Testis (tissue), 3 donors: Measurements from ENCODE around the gene TRMO. TPM values are rescaled to one million over a fixed set of nuclear protein-coding genes. Genes with fewer than 3 reads are reported as not detected.

ENCODE experiments used
- DNase-seq: peaks from one replicate; pipeline ENCODE4 v3.0.0-alpha.2; 2019
- H3K27ac ChIP-seq, 2 donors: fragments of 200-600 bp; sonication (generic); one replicate each; pipeline ENCODE4 v1.5.1; 2019
- H3K27me3 ChIP-seq: fragments of 200-600 bp; sonication (generic); one replicate; pipeline ENCODE4 v1.5.1; 2019
- H3K36me3 ChIP-seq: fragments of 200-600 bp; sonication (generic); one replicate; pipeline ENCODE4 v1.5.1; 2017; ENCODE audit warnings: low read depth; ENCODE audit errors: missing control alignments
- H3K4me1 ChIP-seq: fragments of 200-600 bp; sonication (generic); one replicate; pipeline ENCODE4 v1.5.1; 2019
- H3K4me3 ChIP-seq, 2 donors: fragments of 200-600 bp; sonication (generic); one replicate each; pipeline ENCODE4 v1.5.1; 2017 to 2019
- H3K9me3 ChIP-seq: fragments of 200-600 bp; sonication (generic); one replicate; pipeline ENCODE4 v1.5.1; 2017
- POLR2A ChIP-seq: fragments of 450-650 bp; IDR thresholded peaks from one replicate; pipeline ENCODE4 v1.6.1; 2017; ENCODE audit warnings: antibody characterized with exemption, mild to moderate bottlenecking, moderate library complexity
- WGBS, 2 donors: methylation state at CpG; one replicate each; pipeline ENCODE4 v1.1.5; 2018; 5-methylcytosine and 5-hydroxymethylcytosine counted together
- intact Hi-C: fragments of 100-400 bp; cut with DNase I; formaldehyde crosslinking; loops from one replicate; pipeline ENCODE4 v1.15.1; 2023; ENCODE audit warnings: low total_unique reads
- polyA plus RNA-seq: library from polyadenylated mRNA; stranded (reverse); fragments of 350-450 nt; fragmentation: Illumina TruSeq; extraction: RNeasy Lipid Tissue Mini Kit (QIAGEN cat#74804); gene quantifications from one replicate; pipeline ENCODE4 v1.2.3, GENCODE V29; 2014; ENCODE audit warnings: low read depth, low replicate concordance; ENCODE audit not compliant: insufficient read depth
- total RNA-seq, 2 donors: library from RNA; depleted of rRNA; stranded (reverse); fragments of >200 nt; gene quantifications; one replicate each; pipeline ENCODE4 v1.2.3, GENCODE V29; 2016
- TF ChIP-seq, protein P1 (sequence below), 3 experiments: fragments of 450-650 bp in 2 of 3; fragments of 200-600 bp in 1 of 3; sonication (generic) in 1 of 3; IDR thresholded peaks; one replicate each; pipeline ENCODE4 v1.5.1; 2016 to 2019; ENCODE audit warnings: antibody characterized with exemption in 3 of 3, mild to moderate bottlenecking in 2 of 3, moderate library complexity in 1 of 3

Gene TRMO
- total and polyA plus RNA-seq, 3 donors from 2014 or later: 33.2 to 40.1 (median 37.3) TPM

DNA sequence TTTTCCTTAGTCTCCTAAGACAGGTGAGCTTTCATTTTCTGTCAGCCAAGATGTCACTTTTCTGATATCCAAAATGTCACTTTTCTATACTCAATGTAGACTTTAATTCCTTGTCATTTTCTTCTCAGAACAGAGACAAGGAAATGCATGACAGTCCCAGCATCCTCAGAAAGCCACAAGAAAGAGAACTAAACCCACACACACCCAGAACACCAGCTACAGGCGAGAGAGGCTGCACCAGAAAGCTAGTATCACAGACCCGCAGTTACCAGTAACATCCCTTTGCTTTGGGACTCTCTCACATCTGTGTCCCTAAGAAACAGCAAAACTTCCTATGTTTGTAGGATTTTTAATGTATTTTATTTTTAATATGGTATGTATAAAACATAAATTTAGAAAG, 17.1 kb downstream of the TRMO start:
- H3K4me1 ChIP-seq: no peaks in the 10 kb centered on the region
- no peak overlapping the region for H3K4me3 ChIP-seq
- no peak for DNase-seq
- TF ChIP-seq POLR2A: no peak
- H3K27ac ChIP-seq: no peak overlapping the region
- H3K36me3 ChIP-seq: no peaks in the 10 kb centered on the region
- intact Hi-C loops: no loop called here
- H3K27me3 ChIP-seq: no peaks in the 10 kb centered on the region
- no peaks in the 10 kb centered on the region for H3K9me3 ChIP-seq
- 91 to 96% methylated on average over 2 of the region's 2 CpGs for WGBS, 2 donors

DNA sequence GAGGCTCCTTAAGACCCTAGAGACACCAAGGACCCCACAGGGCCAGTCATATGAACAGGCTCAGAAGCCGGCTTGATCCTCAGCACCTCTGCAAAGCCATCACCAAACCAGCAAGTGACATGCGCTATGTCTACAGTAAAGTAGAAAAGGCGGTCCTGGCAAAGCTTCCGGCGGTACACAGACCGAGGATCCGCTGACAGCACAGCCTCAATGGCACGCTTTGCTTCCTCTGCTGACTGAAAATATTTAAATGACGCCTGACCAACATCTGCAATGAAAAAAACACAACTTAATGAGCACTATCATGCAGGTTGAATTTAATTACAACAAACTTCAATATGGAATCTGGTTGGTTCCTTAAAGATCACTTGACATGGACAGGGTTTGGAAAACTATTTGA, 17.6 kb downstream of the TRMO start:
- Histone ChIP-seq H3K4me1 (no peaks in the 10 kb centered on the region), H3K27ac (no peak overlapping the region), H3K4me3 (no peak overlapping the region), H3K27me3 (no peaks in the 10 kb centered on the region), H3K9me3 (no peaks in the 10 kb centered on the region), H3K36me3 (no peaks in the 10 kb centered on the region)
- WGBS, 2 donors: 92 to 98% methylated on average over 6 to 9 of the region's 9 CpGs
- TF ChIP-seq, protein P1, sequence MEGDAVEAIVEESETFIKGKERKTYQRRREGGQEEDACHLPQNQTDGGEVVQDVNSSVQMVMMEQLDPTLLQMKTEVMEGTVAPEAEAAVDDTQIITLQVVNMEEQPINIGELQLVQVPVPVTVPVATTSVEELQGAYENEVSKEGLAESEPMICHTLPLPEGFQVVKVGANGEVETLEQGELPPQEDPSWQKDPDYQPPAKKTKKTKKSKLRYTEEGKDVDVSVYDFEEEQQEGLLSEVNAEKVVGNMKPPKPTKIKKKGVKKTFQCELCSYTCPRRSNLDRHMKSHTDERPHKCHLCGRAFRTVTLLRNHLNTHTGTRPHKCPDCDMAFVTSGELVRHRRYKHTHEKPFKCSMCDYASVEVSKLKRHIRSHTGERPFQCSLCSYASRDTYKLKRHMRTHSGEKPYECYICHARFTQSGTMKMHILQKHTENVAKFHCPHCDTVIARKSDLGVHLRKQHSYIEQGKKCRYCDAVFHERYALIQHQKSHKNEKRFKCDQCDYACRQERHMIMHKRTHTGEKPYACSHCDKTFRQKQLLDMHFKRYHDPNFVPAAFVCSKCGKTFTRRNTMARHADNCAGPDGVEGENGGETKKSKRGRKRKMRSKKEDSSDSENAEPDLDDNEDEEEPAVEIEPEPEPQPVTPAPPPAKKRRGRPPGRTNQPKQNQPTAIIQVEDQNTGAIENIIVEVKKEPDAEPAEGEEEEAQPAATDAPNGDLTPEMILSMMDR (IDR thresholded peaks at IDR 0.05): no peak
- TF ChIP-seq POLR2A: no peak
- intact Hi-C loops: no loop called here
- no peak for DNase-seq

DNA sequence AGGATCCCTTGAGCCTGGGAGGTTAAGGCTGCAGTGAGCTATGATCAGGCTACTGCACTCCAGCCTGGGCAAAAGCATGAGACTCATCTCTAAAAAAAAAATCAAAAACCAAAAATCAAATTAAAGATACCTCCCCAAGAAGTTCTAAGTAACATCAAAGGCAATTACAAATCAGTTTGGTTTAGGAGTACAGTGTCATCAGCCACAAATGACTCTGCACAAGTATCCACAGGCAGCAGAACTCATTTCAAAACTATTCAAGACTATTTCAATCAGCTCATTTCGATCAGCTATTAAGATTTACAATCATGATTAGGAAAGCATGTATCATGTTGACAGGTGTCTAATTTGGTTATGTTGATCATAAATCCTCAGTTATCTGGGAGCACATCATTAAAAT, 19.1 kb downstream of the TRMO start:
- TF ChIP-seq POLR2A: no peak
- TF ChIP-seq, protein P1 (IDR thresholded peaks at IDR 0.05): no peak
- Histone ChIP-seq H3K4me1 (no peaks in the 10 kb centered on the region), H3K4me3 (no peak overlapping the region), H3K27me3 (no peaks in the 10 kb centered on the region), H3K36me3 (no peaks in the 10 kb centered on the region), H3K27ac (no peak overlapping the region), H3K9me3 (no peaks in the 10 kb centered on the region)
- 80 to 87% methylated on average over 1 of the region's 1 CpG for WGBS, 2 donors
- no peak for DNase-seq
- intact Hi-C loops: no loop called here

DNA sequence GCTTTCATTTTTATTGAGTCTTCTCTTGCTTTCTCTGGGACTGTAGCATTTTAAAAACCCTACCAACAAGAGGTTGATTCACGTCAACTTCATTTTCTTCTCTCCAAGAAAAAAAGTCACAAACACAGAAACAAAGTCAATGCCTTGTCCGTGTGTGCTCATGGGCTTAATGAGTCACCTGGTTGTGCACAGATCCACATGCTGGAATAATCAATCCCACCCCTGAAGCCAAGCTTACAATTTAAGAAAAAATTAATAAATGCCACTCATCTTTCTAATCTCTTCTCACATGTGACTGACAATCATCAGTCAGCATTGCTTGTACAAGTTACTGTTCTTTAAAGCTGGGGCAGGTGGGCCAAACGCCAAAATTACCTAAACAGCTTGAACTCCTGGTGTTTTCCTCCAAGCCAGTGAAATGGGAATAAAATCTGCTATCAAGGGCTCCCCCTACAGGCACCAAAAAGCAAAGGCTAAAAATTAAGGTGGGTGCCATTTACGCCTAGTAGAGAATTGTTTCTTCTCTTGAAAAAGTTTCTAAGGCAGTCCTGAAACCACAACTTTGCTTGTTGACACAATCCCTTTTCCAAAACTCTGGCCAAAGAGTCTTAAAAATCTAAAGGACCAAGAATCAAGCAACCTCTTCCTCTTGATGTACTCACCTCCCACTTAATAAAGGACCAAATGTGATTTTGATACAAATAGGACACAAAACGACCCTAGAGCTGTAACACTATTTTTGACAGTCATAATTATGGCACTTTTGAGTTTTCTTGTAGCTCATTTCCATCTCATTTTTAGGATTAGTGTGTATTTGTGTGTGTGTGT, 21.3 kb downstream of the TRMO start:
- intact Hi-C loops: no loop called here
- H3K9me3 ChIP-seq: no peaks in the 10 kb centered on the region
- no peak overlapping the region for H3K4me3 ChIP-seq
- no peaks in the 10 kb centered on the region for H3K4me1 ChIP-seq
- no peaks in the 10 kb centered on the region for H3K27me3 ChIP-seq
- H3K27ac ChIP-seq: no peak overlapping the region
- H3K36me3 ChIP-seq: no peaks in the 10 kb centered on the region
- no peak for TF ChIP-seq POLR2A
- TF ChIP-seq, protein P1 (IDR thresholded peaks at IDR 0.05): peak in 2 of 3 experiments; percentile 57 to 61
- DNase-seq: no peak
- 49 to 57% methylated on average over 5 of the region's 5 CpGs for WGBS, 2 donors

DNA sequence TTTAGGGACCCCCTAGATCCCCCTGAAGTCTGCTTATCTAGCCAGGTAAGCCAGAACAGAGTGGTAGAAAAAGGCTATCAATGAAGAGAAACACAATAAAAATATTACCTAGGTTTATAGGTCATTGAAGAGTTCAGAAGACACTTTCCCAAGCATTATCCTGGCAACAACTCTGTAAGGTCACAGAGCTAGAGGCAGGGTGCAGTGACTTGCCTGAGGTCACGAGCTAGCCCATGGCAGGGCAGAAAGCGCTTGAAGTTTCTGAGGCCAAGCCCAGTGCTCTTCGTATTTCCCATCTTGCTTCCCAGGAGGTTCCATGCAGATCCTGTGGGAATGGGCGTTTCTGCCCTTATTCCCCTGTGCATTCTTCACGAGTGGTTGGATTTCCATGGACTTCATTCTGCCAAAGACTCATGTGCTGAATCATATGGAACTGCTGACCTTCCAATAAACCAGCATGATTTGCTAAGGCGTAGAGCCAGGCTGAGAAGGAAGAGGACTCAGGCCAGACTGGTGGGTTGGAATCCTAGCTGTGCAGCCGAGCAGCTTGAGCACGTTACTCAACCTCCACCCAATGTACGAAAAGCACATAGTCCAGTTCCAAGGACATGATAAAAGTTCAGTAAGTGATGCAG, 22.1 kb downstream of the TRMO start:
- 72 to 86% methylated on average over 9 of the region's 9 CpGs for WGBS, 2 donors
- Histone ChIP-seq H3K27ac (no peak overlapping the region), H3K9me3 (no peaks in the 10 kb centered on the region), H3K4me1 (no peaks in the 10 kb centered on the region), H3K36me3 (no peaks in the 10 kb centered on the region), H3K27me3 (no peaks in the 10 kb centered on the region), H3K4me3 (no peak overlapping the region)
- TF ChIP-seq POLR2A: no peak
- TF ChIP-seq, protein P1 (IDR thresholded peaks at IDR 0.05): no peak
- intact Hi-C loops: no loop called here
- DNase-seq: no peak
